C4-2B (cell line): Measurements from ENCODE around the gene UNC45A.

Source experiments
- CTCF ChIP-seq: fragments of 450-650 bp; conservative IDR thresholded peaks from 2 replicates; pipeline ENCODE4 v1.5.1; 2017; ENCODE audit warnings: mild to moderate bottlenecking
- ZFX ChIP-seq: fragments of 450-650 bp; IDR thresholded peaks from 2 replicates; pipeline ENCODE4 v1.6.1; 2017

GRCh38 chr15:90892023-90892422, 43.1 kb upstream of the UNC45A start:
- TF ChIP-seq CTCF (no peak), ZFX (no peak)
